Activated T-cell treated with anti-CD3 and anti-CD28 coated beads, Interleukin-2, amount 50 U/mL, for 72 hours (primary cell): ENCODE results near the gene PRKD1. TPM values are rescaled to one million over a fixed set of nuclear protein-coding genes. Genes with fewer than 3 reads are reported as not detected.

Source experiments
- ATAC-seq, 2 donors: fragments of 150-1000 bp; cut with Tn5 transposase; replicated peaks in 1 of 2; 2 replicates each; pipeline ENCODE4 v1.10.0; 2021; ENCODE audit warnings: moderate library complexity in 2 of 2, mild to moderate bottlenecking in 1 of 2
- DNase-seq, 2 donors: peaks; one replicate each; pipeline ENCODE4 v3.0.0; 2021 to 2022; ENCODE audit warnings: mixed read lengths in 1 of 2
- H3K27ac Mint-ChIP-seq: one replicate; pipeline ENCODE4 v1.8.0; 2022; ENCODE audit warnings: mild to moderate bottlenecking, moderate library complexity, mixed read lengths
- H3K27me3 Mint-ChIP-seq: one replicate; pipeline ENCODE4 v1.8.0; 2022; ENCODE audit warnings: low read depth, mixed read lengths
- H3K36me3 Mint-ChIP-seq, 2 donors: one replicate each; pipeline ENCODE4 v1.8.0; 2022; ENCODE audit warnings: mixed read lengths in 2 of 2, mild to moderate bottlenecking in 1 of 2; ENCODE audit not compliant: insufficient read depth in 2 of 2
- H3K4me1 Mint-ChIP-seq: one replicate; pipeline ENCODE4 v1.8.0; 2022; ENCODE audit warnings: low read depth, mixed read lengths
- H3K4me3 Mint-ChIP-seq, 2 donors: one replicate each; pipeline ENCODE4 v1.8.0; 2022; ENCODE audit warnings: mild to moderate bottlenecking in 2 of 2, mixed read lengths in 2 of 2, moderate library complexity in 2 of 2
- H3K9me3 Mint-ChIP-seq, 2 donors: one replicate each; pipeline ENCODE4 v1.8.0; 2022; ENCODE audit warnings: mixed read lengths in 2 of 2
- total RNA-seq, 2 donors: library from RNA; stranded (reverse); gene quantifications; one replicate each; pipeline ENCODE4 v1.2.3, GENCODE V29; 2022

PRKD1 gene
- total RNA-seq, 2 donors from 2014 or later, result not detected

DNA sequence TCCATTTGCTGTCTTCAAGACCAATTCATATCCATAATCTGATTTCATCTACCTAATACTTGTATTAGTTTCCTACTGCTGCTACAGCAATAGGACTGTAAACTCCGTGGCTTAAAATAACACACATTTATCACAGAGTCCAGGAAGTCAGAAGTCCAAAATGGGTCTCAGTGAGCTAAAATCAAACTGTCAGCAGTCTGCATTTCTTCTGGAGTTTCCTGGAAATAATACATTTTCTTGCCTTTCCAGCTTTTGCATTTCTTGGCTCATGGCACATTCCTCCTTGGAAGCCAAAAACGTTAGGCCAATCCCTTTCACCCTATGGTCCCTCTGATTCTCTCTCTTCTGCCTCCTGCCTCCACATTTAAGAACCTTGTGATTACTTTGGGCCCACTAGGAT lies 239.8 kb downstream of the PRKD1 start:
- no peak for DNase-seq
- no peaks in the 10 kb centered on the region for H3K4me1 Mint-ChIP-seq
- H3K9me3 Mint-ChIP-seq, result peaks cover 15 to 16% of the 10 kb centered on the region in 2 donors
- no peak overlapping the region for H3K27ac Mint-ChIP-seq
- ATAC-seq, result no peak
- no peaks in the 10 kb centered on the region for H3K36me3 Mint-ChIP-seq
- H3K27me3 Mint-ChIP-seq, result no peaks in the 10 kb centered on the region
- H3K4me3 Mint-ChIP-seq, result no peak overlapping the region

DNA sequence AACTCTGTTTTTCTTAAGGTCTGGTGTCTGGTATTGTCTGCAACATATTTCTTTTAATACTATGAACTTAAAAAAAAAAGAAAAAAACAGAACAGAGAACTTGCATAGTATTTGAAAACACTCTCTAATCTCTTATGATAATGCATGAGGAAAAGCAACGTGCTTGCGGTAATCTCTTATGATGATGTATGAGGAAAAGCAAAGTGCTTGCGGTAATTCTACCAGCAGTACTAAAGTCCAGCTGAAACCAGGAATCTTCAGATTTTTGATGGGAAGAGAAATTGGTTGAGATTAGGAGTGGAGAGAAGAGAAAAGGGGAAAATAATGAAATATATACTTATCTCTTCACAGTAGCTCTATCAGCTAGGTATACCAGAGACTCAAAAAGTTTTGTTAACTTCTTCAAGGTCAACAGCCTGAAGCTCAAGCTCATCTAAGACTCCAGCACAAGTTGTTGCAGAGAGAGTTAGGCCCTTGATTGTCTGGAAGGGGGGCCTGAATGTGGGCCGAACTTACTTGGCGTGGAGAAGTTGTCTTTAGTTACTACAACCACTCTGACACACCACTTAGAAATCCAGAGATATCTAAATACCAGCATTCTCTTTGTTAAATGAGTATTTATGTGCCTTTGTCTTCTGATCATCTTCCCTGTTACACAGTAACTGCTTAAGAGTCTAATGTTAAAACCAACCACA lies 240.4 kb downstream of the PRKD1 start:
- no peaks in the 10 kb centered on the region for H3K4me1 Mint-ChIP-seq
- H3K27ac Mint-ChIP-seq, result no peak overlapping the region
- no peak overlapping the region for H3K4me3 Mint-ChIP-seq
- H3K36me3 Mint-ChIP-seq, result no peaks in the 10 kb centered on the region
- DNase-seq (no peak), ATAC-seq (no peak)
- no peaks in the 10 kb centered on the region for H3K27me3 Mint-ChIP-seq
- H3K9me3 Mint-ChIP-seq, result peaks cover 17 to 18% of the 10 kb centered on the region in 2 donors

DNA sequence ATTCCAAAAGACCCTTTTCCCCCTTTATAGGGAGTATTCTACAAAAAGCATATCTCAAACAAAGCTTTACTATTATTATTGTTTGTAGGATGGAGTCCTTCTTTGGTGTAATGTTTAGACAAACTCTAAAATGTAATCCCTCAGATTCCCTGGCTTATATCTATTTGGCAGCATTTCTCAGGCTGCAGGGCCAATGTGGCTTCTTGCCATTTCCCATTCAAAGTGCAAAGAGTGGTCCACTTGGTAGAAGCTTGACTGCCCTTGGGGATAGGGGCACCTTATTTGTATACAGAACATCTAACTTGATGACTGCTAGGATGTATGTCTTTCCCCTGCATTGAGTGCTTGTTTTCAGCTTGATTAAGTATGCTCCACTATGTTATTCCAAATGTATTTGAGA lies 242.7 kb downstream of the PRKD1 start:
- ATAC-seq (no peak), DNase-seq (no peak)
- Mint-ChIP-seq H3K27me3 (no peaks in the 10 kb centered on the region), H3K27ac (no peak overlapping the region), H3K4me1 (no peaks in the 10 kb centered on the region), H3K36me3 (peaks cover 0 to 2% of the 10 kb centered on the region in 2 donors), H3K9me3 (peaks cover 11 to 17% of the 10 kb centered on the region in 2 donors), H3K4me3 (no peak overlapping the region)

DNA sequence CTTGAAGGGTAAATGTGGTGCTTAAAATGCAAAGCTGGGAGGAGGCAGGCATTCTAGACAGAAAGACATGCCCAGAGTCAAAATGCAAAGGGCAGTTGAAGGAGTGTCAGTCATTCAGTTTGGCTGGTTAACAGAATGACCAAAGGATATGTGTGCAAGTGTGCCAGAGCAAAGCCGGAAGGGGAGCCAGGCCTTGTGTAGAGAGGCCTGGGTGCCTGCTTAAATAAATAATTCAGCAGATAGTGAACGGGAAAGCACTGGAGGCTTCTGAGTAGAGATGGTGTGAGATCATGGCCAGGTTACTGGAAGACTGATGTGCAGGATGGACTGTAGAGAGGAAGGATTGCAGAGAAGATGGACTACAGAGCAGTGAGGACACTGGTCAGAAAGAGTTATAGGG lies 244.9 kb downstream of the PRKD1 start:
- Mint-ChIP-seq H3K4me1 (no peaks in the 10 kb centered on the region), H3K4me3 (no peak overlapping the region), H3K27me3 (no peaks in the 10 kb centered on the region), H3K36me3 (peaks cover 0 to 2% of the 10 kb centered on the region in 2 donors), H3K9me3 (peaks cover 7 to 19% of the 10 kb centered on the region in 2 donors), H3K27ac (no peak overlapping the region)
- no peak for DNase-seq
- no peak for ATAC-seq

DNA sequence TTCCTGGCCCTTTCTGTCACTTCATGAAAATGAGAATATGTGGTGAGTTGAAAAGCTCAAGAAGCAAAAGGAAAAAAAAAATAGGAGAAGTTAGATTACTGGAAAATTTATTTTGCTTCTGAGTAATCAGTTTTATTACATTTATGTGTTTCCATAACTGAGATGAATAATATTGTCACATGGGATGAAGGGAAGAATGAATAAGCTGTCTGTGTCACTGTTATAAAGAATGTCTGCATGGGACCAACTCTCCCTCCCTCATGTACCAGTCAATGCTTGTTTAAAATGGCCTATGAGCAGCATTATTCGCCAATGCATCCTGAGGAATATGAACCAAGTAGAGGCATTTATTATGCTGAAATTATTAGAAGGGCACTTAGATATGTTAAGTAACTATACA lies 246.3 kb downstream of the PRKD1 start:
- H3K4me3 Mint-ChIP-seq, result no peak overlapping the region
- peaks cover 6 to 16% of the 10 kb centered on the region in 2 donors for H3K9me3 Mint-ChIP-seq
- no peak for DNase-seq

DNA sequence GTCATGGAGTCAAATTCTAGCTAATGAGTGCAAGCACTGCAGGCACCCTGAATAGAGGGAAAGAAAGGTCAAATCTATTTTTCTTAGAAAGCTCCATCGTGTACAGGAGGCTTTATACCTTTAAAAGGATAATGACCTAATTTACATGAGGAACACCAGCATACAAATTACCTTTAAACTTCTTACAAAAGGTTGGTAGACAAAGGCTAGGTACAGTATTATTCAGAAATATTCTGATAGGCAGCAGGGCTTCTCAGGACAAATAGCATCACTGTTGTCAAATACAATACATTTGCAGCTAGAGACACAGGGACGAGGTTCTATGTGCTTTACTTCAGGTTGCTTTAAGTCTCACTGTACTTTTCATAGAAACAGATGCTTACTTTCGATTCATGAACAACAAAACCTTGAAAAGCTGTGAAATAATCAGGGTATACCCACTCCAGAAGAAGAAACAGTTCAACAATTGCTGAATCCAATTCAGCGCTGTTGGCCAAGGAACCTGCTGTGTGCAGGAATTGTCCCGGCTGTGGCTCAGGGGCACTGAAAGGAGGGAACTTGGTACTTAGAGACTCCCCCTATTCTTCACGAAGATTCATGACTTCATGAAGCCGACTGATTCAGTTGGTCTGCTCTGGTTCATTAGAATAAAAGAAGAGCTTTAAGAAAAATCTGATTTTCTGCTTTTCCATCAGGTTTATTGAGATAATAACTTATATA lies 252.9 kb downstream of the PRKD1 start:
- ATAC-seq (no peak), DNase-seq (no peak)
- H3K27me3 Mint-ChIP-seq, result no peaks in the 10 kb centered on the region
- no peak overlapping the region for H3K4me3 Mint-ChIP-seq
- H3K27ac Mint-ChIP-seq, result no peak overlapping the region
- no peaks in the 10 kb centered on the region for H3K36me3 Mint-ChIP-seq
- H3K9me3 Mint-ChIP-seq, result peaks cover 9 to 13% of the 10 kb centered on the region in 2 donors
- no peaks in the 10 kb centered on the region for H3K4me1 Mint-ChIP-seq

More for the DNA sequence above, 246.3 kb downstream of the PRKD1 start:
- Mint-ChIP-seq H3K4me1 (no peaks in the 10 kb centered on the region), H3K27me3 (no peaks in the 10 kb centered on the region), H3K36me3 (peaks cover 0 to 2% of the 10 kb centered on the region in 2 donors), H3K27ac (no peak overlapping the region)
- ATAC-seq, result no peak

DNA sequence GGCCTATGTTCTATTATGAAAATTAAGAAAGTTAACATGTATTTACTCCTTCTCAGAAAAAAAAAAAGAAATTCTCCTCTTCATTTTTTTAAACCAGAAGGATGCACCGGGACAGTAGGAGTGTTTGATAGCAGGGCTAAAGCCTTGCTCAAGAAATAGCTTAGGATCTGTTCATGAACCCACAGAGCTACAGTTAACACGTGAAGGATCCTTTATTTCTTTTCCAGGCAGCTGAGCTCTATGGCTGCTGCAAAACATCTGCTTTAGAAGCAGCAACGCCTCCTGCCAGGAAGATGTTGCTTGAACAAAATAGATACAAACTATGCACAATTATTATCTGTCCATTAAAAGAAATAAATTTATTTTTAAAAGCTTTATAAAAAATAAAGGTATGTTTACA lies 254.8 kb downstream of the PRKD1 start:
- Mint-ChIP-seq H3K27me3 (no peaks in the 10 kb centered on the region), H3K9me3 (peaks cover 6 to 12% of the 10 kb centered on the region in 2 donors), H3K36me3 (no peaks in the 10 kb centered on the region), H3K4me1 (no peaks in the 10 kb centered on the region), H3K27ac (no peak overlapping the region), H3K4me3 (no peak overlapping the region)
- no peak for DNase-seq
- ATAC-seq, result no peak

DNA sequence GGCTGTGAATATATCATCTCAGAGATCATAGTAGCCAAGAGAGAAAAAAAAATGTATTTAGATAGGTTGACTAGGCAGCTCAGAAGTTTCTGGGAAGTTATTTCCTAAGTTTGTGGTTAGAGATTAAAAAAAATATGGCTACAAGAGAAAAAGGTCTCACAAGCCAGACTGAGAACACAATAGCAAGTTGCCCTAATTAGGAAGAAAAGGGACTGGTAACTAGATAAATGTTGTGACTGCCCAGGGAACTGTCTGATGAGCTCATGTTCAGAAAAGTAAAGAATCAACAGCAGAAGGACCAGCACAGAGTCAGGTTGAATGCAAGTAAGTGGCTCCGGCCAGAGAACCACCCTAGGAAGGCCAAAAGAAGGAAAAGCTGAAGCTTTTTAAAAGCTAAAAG lies 256.6 kb downstream of the PRKD1 start:
- H3K4me3 Mint-ChIP-seq, result no peak overlapping the region
- H3K36me3 Mint-ChIP-seq, result no peaks in the 10 kb centered on the region
- no peak for DNase-seq
- H3K27ac Mint-ChIP-seq, result no peak overlapping the region
- H3K4me1 Mint-ChIP-seq, result no peaks in the 10 kb centered on the region
- ATAC-seq, result no peak
- H3K9me3 Mint-ChIP-seq, result peaks cover 6 to 12% of the 10 kb centered on the region in 2 donors
- H3K27me3 Mint-ChIP-seq, result no peaks in the 10 kb centered on the region

DNA sequence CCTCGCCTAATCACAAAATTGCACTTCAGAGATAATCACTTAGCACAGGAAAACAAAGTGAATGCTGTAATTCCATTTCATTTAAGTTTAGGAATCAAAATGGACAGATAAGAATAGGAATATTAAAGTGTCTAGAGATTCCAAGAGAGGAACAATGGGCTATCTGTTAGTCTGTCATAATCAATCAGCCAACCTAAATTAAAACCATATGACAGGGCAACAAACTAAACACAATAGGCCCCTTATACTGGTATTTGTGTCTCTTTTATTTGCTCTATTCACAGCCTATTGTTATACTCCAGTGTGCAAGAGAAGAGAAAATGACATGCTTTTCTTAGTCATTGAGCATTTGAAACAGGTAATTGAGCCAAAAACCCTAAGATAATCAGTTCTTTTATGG lies 259.4 kb downstream of the PRKD1 start:
- DNase-seq (no peak), ATAC-seq (no peak)
- Mint-ChIP-seq H3K27ac (no peak overlapping the region), H3K9me3 (peaks cover 6% of the 10 kb centered on the region in 2 donors), H3K4me3 (no peak overlapping the region), H3K4me1 (no peaks in the 10 kb centered on the region), H3K27me3 (no peaks in the 10 kb centered on the region), H3K36me3 (no peaks in the 10 kb centered on the region)

DNA sequence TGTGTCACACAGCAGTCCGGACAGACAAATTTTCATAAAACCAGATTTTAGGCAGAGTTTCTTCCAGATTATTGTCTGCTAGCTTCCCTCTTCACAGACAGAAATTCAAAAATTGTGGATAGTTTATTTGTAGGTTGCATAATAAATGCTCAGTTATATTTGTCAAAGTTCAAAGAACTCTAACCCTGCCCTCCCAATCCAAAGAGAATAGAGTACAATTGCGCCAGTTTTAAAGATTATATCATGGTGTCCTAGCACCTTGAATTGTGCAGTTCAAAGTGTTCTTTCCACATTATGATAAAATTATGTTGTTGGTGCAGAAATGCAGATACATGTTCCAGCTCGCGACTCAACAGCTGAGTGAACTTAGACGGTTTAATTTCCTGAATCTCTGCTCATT lies 263.1 kb downstream of the PRKD1 start:
- ATAC-seq (no peak), DNase-seq (no peak)
- Mint-ChIP-seq H3K36me3 (no peaks in the 10 kb centered on the region), H3K27me3 (no peaks in the 10 kb centered on the region), H3K4me3 (no peak overlapping the region), H3K4me1 (no peaks in the 10 kb centered on the region), H3K27ac (no peak overlapping the region), H3K9me3 (peaks cover 3 to 4% of the 10 kb centered on the region in 2 donors)

DNA sequence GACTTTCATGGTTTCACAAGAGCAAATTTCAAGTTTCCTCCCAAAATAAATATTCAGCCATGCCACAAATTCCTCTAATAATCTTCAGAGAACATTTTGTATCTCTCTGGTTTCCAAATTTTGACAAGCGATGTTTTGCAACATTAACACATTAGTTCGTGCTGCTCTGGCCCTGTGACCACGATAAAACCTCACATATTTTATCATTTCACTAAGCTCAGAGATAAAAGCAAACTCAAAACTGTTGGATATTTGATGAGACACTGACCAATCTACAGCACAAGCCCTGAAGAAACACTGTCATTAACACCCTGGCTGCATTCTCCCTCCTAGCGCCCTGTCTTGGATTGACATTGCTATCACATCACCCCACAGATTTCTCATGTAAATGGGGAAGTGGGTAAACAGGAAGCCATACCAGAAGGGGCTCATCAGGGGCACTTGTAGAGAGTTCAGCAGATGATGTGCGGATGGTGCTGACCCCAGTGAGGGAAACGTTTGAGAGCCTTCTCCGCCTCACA lies 264.3 kb downstream of the PRKD1 start:
- Mint-ChIP-seq H3K4me1 (no peaks in the 10 kb centered on the region), H3K27ac (no peak overlapping the region), H3K9me3 (peaks cover 4 to 6% of the 10 kb centered on the region in 2 donors), H3K27me3 (no peaks in the 10 kb centered on the region), H3K36me3 (no peaks in the 10 kb centered on the region), H3K4me3 (no peak overlapping the region)
- ATAC-seq (no peak), DNase-seq (no peak)

DNA sequence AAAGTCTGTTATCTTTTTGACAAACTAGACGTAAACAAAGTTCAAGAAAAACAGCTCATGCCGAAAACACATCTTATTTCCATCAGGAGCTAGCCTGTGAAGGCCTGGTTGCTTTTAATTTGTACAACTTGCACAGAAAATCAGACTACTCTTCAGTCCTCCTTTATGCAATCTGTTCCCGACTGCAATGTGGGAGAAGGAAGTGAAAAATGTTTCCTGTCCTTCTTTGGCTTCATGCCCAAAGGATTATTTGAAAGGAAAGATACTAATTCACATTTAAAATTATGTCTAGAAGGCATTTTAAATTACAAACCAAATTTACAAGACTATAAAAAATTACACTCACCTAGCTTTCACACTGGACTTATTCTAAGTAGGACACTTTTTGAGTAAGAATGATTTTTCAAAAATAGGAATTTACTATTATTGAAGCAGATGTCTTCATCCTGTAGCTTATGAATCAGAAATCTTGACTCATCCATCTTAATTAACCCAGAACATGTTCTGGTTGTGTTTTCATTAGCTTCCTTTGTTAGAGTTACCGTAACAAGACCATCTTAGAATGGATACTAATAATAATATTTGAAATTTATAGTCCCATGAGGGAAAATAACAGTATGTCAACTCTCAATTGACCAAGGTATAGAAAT lies 272.6 kb downstream of the PRKD1 start:
- DNase-seq, result no peak
- no peak overlapping the region for H3K27ac Mint-ChIP-seq
- no peak for ATAC-seq
- H3K4me3 Mint-ChIP-seq, result no peak overlapping the region
- no peaks in the 10 kb centered on the region for H3K27me3 Mint-ChIP-seq
- H3K4me1 Mint-ChIP-seq, result no peaks in the 10 kb centered on the region
- H3K9me3 Mint-ChIP-seq, result peaks cover 2 to 5% of the 10 kb centered on the region in 2 donors
- H3K36me3 Mint-ChIP-seq, result peaks cover 0 to under 1% of the 10 kb centered on the region in 2 donors

DNA sequence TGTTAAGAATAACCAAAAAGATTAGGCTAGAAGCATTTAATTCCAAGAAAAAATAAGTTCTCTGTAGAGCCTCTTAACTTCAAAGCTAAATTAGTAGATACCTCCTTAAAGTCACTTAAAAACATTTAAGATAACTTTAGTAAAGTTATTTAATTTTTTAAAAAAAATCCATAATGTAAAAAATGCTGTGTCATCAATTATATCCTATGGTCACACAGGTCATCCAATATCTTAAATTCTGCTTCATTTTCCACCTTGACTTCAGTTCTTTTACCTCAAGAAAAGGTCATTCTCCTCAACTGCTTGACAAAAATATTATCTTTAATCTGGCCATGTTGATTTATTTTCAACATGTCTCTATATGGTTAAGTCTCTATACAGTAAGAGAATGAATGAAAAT lies 274.3 kb downstream of the PRKD1 start:
- no peaks in the 10 kb centered on the region for H3K27me3 Mint-ChIP-seq
- DNase-seq, result no peak
- peaks cover 2% of the 10 kb centered on the region in 2 donors for H3K36me3 Mint-ChIP-seq
- H3K9me3 Mint-ChIP-seq, result peaks cover 4 to 6% of the 10 kb centered on the region in 2 donors
- H3K4me3 Mint-ChIP-seq, result no peak overlapping the region
- no peak for ATAC-seq
- H3K4me1 Mint-ChIP-seq, result no peaks in the 10 kb centered on the region
- no peak overlapping the region for H3K27ac Mint-ChIP-seq
